ENCODE results near the gene GLI2. TPM values are rescaled to one million over a fixed set of nuclear protein-coding genes. Genes with fewer than 3 reads are reported as not detected.

Gene GLI2
- total and polyA plus RNA-seq, 2 of the 4 experiments (the other 2 are of a cell fraction): 3.8 to 26.0 TPM

GRCh38 chr2:120783371-120783791 is 47.7 kb downstream of the GLI2 start:
- Histone ChIP-seq H4K20me1 (ENCODE audit: insufficient read depth, low read length) (peaks cover 92% of the 10 kb centered on the region), H2BK120ac (ENCODE audit: low read depth, low read length) (peak overlapping the region; percentile 48; the same call in 1 of the 2 replicates), H2AFZ (replicated peaks; ENCODE audit: low read length, poor library complexity) (peak overlapping the region; percentile 53), H3K79me1 (ENCODE audit: low read depth in 1 of 2, low read length in 2 of 2) (peaks cover 44 to 96% of the 10 kb centered on the region in 2 experiments), H3K4ac (ENCODE audit: low read depth, low read length) (peak overlapping the region; percentile 57; the same call in 1 of the 2 replicates), H3K14ac (replicated peaks; ENCODE audit: low read depth, low read length) (peak overlapping the region; percentile 75; the same call in 1 of the 2 replicates), H2BK5ac (ENCODE audit: low read depth, low read length, poor library complexity, severe bottlenecking) (no peak overlapping the region), H3K4me3 (ENCODE audit: insufficient read depth, low read depth, low read length) (no peak overlapping the region), H2AK9ac (replicated peaks; ENCODE audit: low read depth, low read length, poor library complexity) (peak overlapping the region; percentile 67), H3K4me1 (ENCODE audit: control insufficient read depth, insufficient read depth, low read length) (peaks cover 47% of the 10 kb centered on the region), H3K9me3 (ENCODE audit: control insufficient read depth, insufficient read depth, low read length) (no peaks in the 10 kb centered on the region), H3K9ac (ENCODE audit: low read depth, low read length) (no peak overlapping the region), H2BK15ac (ENCODE audit: low read depth, low read length) (peak overlapping the region; percentile 40; the same call in 1 of the 3 replicates), H3K27me3 (ENCODE audit: control insufficient read depth, insufficient read depth, low read length) (no peaks in the 10 kb centered on the region), H3K56ac (ENCODE audit: extremely low read depth, insufficient read depth, low read length) (no peak overlapping the region), H2BK20ac (ENCODE audit: low read depth, low read length) (no peak overlapping the region), H4K8ac (ENCODE audit: low read depth in 2 of 2, low read length in 2 of 2) (peak overlapping the region in 1 of 2 experiments; percentile 44; a peak in 2 of 4 replicates), H2AK5ac (ENCODE audit: low read depth, low read length) (peak overlapping the region; percentile 89), H3K36me3 (ENCODE audit: control insufficient read depth, insufficient read depth, low read length) (no peaks in the 10 kb centered on the region; the same call in 1 of the 2 replicates), H4K91ac (ENCODE audit: insufficient read depth, low read depth, low read length) (peak overlapping the region; percentile 46), H3K23ac (ENCODE audit: low read depth, low read length) (peak overlapping the region; percentile 74), H3K9me1 (ENCODE audit: insufficient read depth, low read length) (peaks cover 64% of the 10 kb centered on the region), H3K4me2 (ENCODE audit: low read depth, low read length) (no peak overlapping the region; the same call in 1 of the 2 replicates), H3K27ac (ENCODE audit: insufficient read depth, low read length) (no peak overlapping the region), H3K18ac (ENCODE audit: low read depth, low read length) (no peak overlapping the region), H4K5ac (ENCODE audit: low read depth, low read length) (no peak overlapping the region)
- intact Hi-C loops (cut with micrococcal nuclease) (no loop called here), in situ Hi-C loops (cut with MboI; ENCODE audit: low sequenced_read_pairs) (no loop called here), dilution Hi-C loops (cut with HindIII; ENCODE audit: low sequenced_read_pairs, unreplicated experiment) (no loop called here)
- BruUV-seq (replicated peaks): no TSS peak
- TF ChIP-seq RFX5 (IDR thresholded peaks at IDR 0.05; ENCODE audit: low read depth, low read length): no peak
- TF ChIP-seq RCOR1 (IDR thresholded peaks at IDR 0.05; ENCODE audit: insufficient replicate concordance, low read length): no peak
- TF ChIP-seq NFE2L2 (IDR thresholded peaks at IDR 0.05; ENCODE audit: low read depth, low read length): no peak
- no peak for TF ChIP-seq ELK1 (IDR thresholded peaks at IDR 0.05; ENCODE audit: borderline replicate concordance, low read depth, low read length)
- no peak for TF ChIP-seq POLR2A (IDR thresholded peaks at IDR 0.05; ENCODE audit: low read depth, low read length)
- no peak for TF ChIP-seq CEBPB (IDR thresholded peaks at IDR 0.05; ENCODE audit: low read depth, low read length)
- 0 out of 2 replicates have a peak, but pooled peaks have one; percentile 2 for TF ChIP-seq RAD21 (IDR thresholded peaks at IDR 0.05; ENCODE audit: low read length)
- TF ChIP-seq MXI1 (IDR thresholded peaks at IDR 0.05; ENCODE audit: borderline replicate concordance, low read depth, low read length): no peak
- no peak for TF ChIP-seq MAFK (IDR thresholded peaks at IDR 0.05; ENCODE audit: low read depth, low read length)
- no peak for TF ChIP-seq SMC3 (IDR thresholded peaks at IDR 0.05; ENCODE audit: low read depth, low read length)
- no peak for TF ChIP-seq CTCF (conservative IDR thresholded peaks at IDR 0.05; ENCODE audit: low read depth, low read length)
- TF ChIP-seq FOS (IDR thresholded peaks at IDR 0.05; ENCODE audit: low read depth, low read length): no peak
- TF ChIP-seq MAZ (IDR thresholded peaks at IDR 0.05; ENCODE audit: borderline replicate concordance, low read depth, low read length): no peak
- no peak for TF ChIP-seq CHD1 (IDR thresholded peaks at IDR 0.05; ENCODE audit: low read depth, low read length)
- TF ChIP-seq, protein P1, sequence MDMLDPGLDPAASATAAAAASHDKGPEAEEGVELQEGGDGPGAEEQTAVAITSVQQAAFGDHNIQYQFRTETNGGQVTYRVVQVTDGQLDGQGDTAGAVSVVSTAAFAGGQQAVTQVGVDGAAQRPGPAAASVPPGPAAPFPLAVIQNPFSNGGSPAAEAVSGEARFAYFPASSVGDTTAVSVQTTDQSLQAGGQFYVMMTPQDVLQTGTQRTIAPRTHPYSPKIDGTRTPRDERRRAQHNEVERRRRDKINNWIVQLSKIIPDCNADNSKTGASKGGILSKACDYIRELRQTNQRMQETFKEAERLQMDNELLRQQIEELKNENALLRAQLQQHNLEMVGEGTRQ (IDR thresholded peaks at IDR 0.05; ENCODE audit: low read depth, low read length): no peak
- 0 out of 2 replicates have a peak, but pooled peaks have one; percentile 5 for TF ChIP-seq BHLHE40 (IDR thresholded peaks at IDR 0.05; ENCODE audit: low read depth, low read length)
- ChIA-PET CTCF (interaction anchor here (0.6 kb wide), 1 partner anchor 46 kb away, joined by 3 read pairs; no protein-coding TSS in a partner anchor), POLR2A (ENCODE audit: unreplicated experiment) (no interaction called here)
- peak; percentile 69 for DNase-seq
- WGBS, 2 experiments (ENCODE audit: extremely low coverage in 2 of 2, insufficient read length in 1 of 2): 5% methylated on average over 4 of the region's 9 CpGs; no CpG with 5 or more reads in 1 of the 2 experiments
- ATAC-seq (ENCODE audit: low read depth): no peak; the same call in 1 of the 2 replicates

Data from IMR-90 (cell line).